HepG2 (cell line): ENCODE results near the gene RYR2. TPM values are rescaled to one million over a fixed set of nuclear protein-coding genes. Genes with fewer than 3 reads are reported as not detected.

Source experiments
- AGO2 ChIP-seq: fragments of 200-400 bp; formaldehyde crosslinking; optimal IDR thresholded peaks from 2 replicates; pipeline ENCODE3; 2017; ENCODE audit warnings: mild to moderate bottlenecking, low read depth, low read length, moderate library complexity
- FOXK2 ChIP-seq: fragments of 450-650 bp; IDR thresholded peaks from 2 replicates; pipeline ENCODE4 v1.6.1; 2016
- NAIF1 ChIP-seq: sonication (generic); formaldehyde crosslinking; IDR thresholded peaks from 2 replicates; pipeline ENCODE4 v1.5.0; 2020; ENCODE audit warnings: mild to moderate bottlenecking, missing genetic modification reagents, borderline replicate concordance
- SIX1 ChIP-seq: sonication (generic); formaldehyde crosslinking; IDR thresholded peaks from 2 replicates; pipeline ENCODE4 v1.4.0; 2020; ENCODE audit warnings: missing genetic modification reagents, borderline replicate concordance
- ZNF3 ChIP-seq: IDR thresholded peaks from 2 replicates; pipeline ENCODE4 v1.7.0; 2017; ENCODE audit warnings: inconsistent platforms
- ZNF546 ChIP-seq: sonication (generic); formaldehyde crosslinking; conservative IDR thresholded peaks from 2 replicates; pipeline ENCODE4 v1.8.1; 2023; ENCODE audit warnings: mild to moderate bottlenecking, missing genetic modification reagents
- polyA plus RNA-seq, 8 experiments: library from polyadenylated mRNA; depleted of rRNA in 3 of 8; stranded (reverse) in 7 of 8; unstranded in 1 of 8; fragments of >200 nt; fragmentation: Illumina TruSeq in 4 of 8; extraction: Trizol in 4 of 8; gene quantifications; 2 replicates each; pipeline versions ENCODE4 v1.2.1 to v1.2.3, GENCODE V29; 2011 to 2016; ENCODE audit warnings: low read depth in 4 of 8, missing spikeins in 1 of 8, mixed read lengths in 1 of 8; ENCODE audit not compliant: insufficient read depth in 1 of 8
- total RNA-seq, 5 experiments: library from RNA; depleted of rRNA; stranded (reverse); fragments of >200 nt; fragmentation: Illumina TruSeq; extraction: Trizol; gene quantifications; 2 replicates each; pipeline ENCODE4 v1.2.3, GENCODE V29; 2016; ENCODE audit warnings: low read depth in 1 of 5
- TF ChIP-seq, protein P1 (sequence below): sonication (generic); formaldehyde crosslinking; IDR thresholded peaks from 2 replicates; pipeline ENCODE4 v1.4.0; 2020; ENCODE audit warnings: missing genetic modification reagents, borderline replicate concordance
- TF ChIP-seq, protein P2 (sequence below): sonication (generic); formaldehyde crosslinking; IDR thresholded peaks from 2 replicates; pipeline ENCODE4 v1.8.0; 2022; ENCODE audit warnings: mild to moderate bottlenecking, missing genetic modification reagents, borderline replicate concordance
- TF ChIP-seq, protein P3 (sequence below): sonication (generic); formaldehyde crosslinking; IDR thresholded peaks from 2 replicates; pipeline ENCODE4 v1.8.0; 2022; ENCODE audit warnings: missing genetic modification reagents, mild to moderate bottlenecking, moderate library complexity, borderline replicate concordance
- TF ChIP-seq, protein P4 (sequence below), 2 experiments: sonication (generic) in 1 of 2; formaldehyde crosslinking in 1 of 2; IDR thresholded peaks; 2 replicates each; pipeline versions ENCODE4 v1.4.0 to v1.6.1; 2016 to 2020; ENCODE audit warnings: borderline replicate concordance in 1 of 2, low read depth in 1 of 2, mild to moderate bottlenecking in 1 of 2, missing genetic modification reagents in 1 of 2
- TF ChIP-seq, protein P5 (sequence below): sonication (generic); formaldehyde crosslinking; IDR thresholded peaks from 2 replicates; pipeline ENCODE4 v1.5.1; 2020; ENCODE audit warnings: missing genetic modification reagents, mild to moderate bottlenecking, borderline replicate concordance

Gene RYR2
- total and polyA plus RNA-seq, 2 of the 13 experiments (the other 11 are each of a cell fraction or from before 2014, with no cell fraction given), result not detected

DNA sequence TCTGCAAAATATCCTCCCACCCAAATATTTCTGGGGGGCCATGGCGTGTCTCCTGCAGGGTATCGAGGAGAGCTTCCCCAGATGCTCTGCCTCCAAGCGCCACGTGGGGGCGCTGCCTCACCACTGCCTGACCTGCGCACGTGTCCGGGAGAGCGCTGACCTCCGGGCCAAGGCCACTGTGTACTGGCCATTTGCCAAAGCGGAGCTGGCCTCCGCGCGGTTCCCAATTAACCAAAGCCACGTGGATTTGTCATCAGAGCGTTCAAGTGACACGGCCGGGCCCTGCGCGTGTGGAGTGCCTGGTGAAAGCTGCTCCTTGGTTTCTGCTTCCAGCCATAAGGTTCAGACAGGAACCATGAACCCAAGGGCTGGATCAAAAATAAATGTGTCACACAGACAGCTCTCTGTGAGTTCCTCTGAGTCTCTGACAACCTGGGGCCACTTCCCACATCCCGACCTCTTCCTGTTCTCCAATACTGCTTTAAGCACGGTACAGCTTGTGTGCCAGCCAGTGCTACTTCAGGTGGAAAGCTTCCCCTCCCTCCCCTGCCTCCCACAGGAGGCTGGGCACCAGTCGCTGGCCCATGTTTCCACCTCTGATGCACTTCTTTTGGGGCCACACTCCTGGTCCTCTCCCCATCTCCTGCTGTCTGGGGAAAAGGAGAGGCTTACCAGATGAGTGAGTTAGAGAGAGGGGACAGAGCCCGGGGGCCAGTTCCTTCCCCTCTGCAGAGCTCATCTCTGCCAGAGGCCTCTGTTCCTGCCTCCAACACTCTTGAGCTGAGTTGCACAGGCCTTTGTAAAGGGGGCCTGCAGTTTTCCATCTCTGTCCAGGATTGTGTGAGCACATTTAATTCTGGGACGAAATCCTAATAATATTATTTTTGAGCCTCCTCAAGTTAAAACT, 822.6 kb downstream of the RYR2 start (continued):
- TF ChIP-seq, protein P1, sequence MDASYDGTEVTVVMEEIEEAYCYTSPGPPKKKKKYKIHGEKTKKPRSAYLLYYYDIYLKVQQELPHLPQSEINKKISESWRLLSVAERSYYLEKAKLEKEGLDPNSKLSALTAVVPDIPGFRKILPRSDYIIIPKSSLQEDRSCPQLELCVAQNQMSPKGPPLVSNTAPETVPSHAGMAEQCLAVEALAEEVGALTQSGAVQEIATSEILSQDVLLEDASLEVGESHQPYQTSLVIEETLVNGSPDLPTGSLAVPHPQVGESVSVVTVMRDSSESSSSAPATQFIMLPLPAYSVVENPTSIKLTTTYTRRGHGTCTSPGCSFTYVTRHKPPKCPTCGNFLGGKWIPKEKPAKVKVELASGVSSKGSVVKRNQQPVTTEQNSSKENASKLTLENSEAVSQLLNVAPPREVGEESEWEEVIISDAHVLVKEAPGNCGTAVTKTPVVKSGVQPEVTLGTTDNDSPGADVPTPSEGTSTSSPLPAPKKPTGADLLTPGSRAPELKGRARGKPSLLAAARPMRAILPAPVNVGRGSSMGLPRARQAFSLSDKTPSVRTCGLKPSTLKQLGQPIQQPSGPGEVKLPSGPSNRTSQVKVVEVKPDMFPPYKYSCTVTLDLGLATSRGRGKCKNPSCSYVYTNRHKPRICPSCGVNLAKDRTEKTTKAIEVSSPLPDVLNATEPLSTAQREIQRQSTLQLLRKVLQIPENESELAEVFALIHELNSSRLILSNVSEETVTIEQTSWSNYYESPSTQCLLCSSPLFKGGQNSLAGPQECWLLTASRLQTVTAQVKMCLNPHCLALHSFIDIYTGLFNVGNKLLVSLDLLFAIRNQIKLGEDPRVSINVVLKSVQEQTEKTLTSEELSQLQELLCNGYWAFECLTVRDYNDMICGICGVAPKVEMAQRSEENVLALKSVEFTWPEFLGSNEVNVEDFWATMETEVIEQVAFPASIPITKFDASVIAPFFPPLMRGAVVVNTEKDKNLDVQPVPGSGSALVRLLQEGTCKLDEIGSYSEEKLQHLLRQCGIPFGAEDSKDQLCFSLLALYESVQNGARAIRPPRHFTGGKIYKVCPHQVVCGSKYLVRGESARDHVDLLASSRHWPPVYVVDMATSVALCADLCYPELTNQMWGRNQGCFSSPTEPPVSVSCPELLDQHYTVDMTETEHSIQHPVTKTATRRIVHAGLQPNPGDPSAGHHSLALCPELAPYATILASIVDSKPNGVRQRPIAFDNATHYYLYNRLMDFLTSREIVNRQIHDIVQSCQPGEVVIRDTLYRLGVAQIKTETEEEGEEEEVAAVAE (CRISPR knock-in tag), result no peak
- TF ChIP-seq, protein P2, sequence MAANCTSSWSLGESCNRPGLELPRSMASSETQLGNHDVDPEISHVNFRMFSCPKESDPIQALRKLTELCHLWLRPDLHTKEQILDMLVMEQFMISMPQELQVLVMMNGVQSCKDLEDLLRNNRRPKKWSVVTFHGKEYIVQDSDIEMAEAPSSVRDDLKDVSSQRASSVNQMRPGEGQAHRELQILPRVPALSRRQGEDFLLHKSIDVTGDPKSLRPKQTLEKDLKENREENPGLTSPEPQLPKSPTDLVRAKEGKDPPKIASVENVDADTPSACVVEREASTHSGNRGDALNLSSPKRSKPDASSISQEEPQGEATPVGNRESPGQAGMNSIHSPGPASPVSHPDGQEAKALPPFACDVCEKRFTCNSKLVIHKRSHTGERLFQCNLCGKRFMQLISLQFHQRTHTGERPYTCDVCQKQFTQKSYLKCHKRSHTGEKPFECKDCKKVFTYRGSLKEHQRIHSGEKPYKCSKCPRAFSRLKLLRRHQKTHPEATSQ (CRISPR knock-in tag), result peak; percentile 19; the same call in 1 of the 2 replicates
- TF ChIP-seq, protein P3, sequence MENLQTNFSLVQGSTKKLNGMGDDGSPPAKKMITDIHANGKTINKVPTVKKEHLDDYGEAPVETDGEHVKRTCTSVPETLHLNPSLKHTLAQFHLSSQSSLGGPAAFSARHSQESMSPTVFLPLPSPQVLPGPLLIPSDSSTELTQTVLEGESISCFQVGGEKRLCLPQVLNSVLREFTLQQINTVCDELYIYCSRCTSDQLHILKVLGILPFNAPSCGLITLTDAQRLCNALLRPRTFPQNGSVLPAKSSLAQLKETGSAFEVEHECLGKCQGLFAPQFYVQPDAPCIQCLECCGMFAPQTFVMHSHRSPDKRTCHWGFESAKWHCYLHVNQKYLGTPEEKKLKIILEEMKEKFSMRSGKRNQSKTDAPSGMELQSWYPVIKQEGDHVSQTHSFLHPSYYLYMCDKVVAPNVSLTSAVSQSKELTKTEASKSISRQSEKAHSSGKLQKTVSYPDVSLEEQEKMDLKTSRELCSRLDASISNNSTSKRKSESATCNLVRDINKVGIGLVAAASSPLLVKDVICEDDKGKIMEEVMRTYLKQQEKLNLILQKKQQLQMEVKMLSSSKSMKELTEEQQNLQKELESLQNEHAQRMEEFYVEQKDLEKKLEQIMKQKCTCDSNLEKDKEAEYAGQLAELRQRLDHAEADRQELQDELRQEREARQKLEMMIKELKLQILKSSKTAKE (CRISPR knock-in tag), result no peak
- TF ChIP-seq FOXK2 (no peak), SIX1 (CRISPR knock-in tag) (no peak), ZNF3 (no peak), ZNF546 (CRISPR knock-in tag) (no peak), AGO2 (no peak), NAIF1 (CRISPR knock-in tag) (peak; percentile 42; the same call in 1 of the 2 replicates)
- TF ChIP-seq, protein P4, sequence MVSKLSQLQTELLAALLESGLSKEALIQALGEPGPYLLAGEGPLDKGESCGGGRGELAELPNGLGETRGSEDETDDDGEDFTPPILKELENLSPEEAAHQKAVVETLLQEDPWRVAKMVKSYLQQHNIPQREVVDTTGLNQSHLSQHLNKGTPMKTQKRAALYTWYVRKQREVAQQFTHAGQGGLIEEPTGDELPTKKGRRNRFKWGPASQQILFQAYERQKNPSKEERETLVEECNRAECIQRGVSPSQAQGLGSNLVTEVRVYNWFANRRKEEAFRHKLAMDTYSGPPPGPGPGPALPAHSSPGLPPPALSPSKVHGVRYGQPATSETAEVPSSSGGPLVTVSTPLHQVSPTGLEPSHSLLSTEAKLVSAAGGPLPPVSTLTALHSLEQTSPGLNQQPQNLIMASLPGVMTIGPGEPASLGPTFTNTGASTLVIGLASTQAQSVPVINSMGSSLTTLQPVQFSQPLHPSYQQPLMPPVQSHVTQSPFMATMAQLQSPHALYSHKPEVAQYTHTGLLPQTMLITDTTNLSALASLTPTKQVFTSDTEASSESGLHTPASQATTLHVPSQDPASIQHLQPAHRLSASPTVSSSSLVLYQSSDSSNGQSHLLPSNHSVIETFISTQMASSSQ (IDR thresholded peaks at IDR 0.05; ENCODE audit: low read depth), result no peak
- TF ChIP-seq, protein P4 (CRISPR knock-in tag; IDR thresholded peaks at IDR 0.05; ENCODE audit: borderline replicate concordance), result peak; percentile 60; the same call in 1 of the 2 replicates
- TF ChIP-seq, protein P5, sequence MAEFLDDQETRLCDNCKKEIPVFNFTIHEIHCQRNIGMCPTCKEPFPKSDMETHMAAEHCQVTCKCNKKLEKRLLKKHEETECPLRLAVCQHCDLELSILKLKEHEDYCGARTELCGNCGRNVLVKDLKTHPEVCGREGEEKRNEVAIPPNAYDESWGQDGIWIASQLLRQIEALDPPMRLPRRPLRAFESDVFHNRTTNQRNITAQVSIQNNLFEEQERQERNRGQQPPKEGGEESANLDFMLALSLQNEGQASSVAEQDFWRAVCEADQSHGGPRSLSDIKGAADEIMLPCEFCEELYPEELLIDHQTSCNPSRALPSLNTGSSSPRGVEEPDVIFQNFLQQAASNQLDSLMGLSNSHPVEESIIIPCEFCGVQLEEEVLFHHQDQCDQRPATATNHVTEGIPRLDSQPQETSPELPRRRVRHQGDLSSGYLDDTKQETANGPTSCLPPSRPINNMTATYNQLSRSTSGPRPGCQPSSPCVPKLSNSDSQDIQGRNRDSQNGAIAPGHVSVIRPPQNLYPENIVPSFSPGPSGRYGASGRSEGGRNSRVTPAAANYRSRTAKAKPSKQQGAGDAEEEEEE, result 0 out of 2 replicates have a peak, but pooled peaks have one; percentile 84
